ENCODE data around the gene CYP24A1.
"Not testable (repeated sequence)": the region's sequence is repeated elsewhere in the genome, so short reads cannot be mapped to it uniquely, and the experiment has no call there.

CYP24A1 gene

DNA sequence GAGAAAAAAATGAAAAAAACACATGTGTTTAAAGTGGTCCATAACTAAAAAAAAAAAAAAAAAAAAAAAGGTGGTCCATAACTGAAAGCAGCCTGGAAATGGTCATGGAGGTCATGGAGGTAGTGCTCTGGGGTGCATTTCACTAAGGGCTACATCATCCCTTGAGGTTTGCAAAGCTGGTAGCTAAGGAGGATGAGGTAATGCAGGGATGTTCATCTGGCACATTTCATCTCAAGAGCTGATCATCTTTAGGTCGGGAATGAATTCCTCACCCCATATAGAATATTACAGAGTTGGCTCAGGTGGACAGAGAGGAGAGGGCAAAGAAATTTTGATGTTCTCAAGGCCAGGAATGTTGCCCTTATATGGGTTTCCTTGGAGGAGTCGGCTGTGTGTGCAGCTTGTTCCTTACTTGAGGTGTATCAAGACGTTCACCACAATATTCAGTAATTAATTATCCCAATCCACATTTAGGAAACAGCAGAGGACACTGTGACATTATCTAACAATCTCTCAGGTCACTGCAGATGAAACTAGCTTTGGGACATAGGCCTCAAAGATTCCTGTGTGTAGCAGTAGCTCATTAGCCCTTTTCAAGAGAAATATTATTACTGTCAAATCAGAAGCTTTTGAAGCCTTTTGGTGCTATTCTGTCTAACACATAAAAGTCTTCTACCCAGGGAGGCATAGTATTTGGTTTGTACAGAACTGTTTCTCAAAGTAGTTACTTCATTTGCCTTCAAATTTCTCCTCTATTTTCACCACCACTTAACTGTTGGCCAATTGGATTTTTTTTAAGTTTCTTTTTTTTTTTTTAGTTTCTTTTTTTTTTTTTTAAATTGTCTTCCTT, 46.8 kb downstream of the CYP24A1 start:
- Histone ChIP-seq H3K4me1 (no peaks in the 10 kb centered on the region), H3K4me3 (ENCODE audit: low read depth, low read length) (no peak overlapping the region), H3K27me3 (peaks cover 3% of the 10 kb centered on the region; the same call in 1 of the 2 replicates), H3K9me3 (no peaks in the 10 kb centered on the region; the same call in 1 of the 2 replicates), H3K36me3 (no peaks in the 10 kb centered on the region)
- no peak for DNase-seq
- TF ChIP-seq, protein P1, sequence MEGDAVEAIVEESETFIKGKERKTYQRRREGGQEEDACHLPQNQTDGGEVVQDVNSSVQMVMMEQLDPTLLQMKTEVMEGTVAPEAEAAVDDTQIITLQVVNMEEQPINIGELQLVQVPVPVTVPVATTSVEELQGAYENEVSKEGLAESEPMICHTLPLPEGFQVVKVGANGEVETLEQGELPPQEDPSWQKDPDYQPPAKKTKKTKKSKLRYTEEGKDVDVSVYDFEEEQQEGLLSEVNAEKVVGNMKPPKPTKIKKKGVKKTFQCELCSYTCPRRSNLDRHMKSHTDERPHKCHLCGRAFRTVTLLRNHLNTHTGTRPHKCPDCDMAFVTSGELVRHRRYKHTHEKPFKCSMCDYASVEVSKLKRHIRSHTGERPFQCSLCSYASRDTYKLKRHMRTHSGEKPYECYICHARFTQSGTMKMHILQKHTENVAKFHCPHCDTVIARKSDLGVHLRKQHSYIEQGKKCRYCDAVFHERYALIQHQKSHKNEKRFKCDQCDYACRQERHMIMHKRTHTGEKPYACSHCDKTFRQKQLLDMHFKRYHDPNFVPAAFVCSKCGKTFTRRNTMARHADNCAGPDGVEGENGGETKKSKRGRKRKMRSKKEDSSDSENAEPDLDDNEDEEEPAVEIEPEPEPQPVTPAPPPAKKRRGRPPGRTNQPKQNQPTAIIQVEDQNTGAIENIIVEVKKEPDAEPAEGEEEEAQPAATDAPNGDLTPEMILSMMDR (IDR thresholded peaks at IDR 0.05; ENCODE audit: low read depth, low read length): no peak

- H3K36me3 ChIP-seq; H3K4me1 ChIP-seq; H3K4me3 ChIP-seq (ENCODE audit: low read depth, low read length); DNase-seq; H3K9me3 ChIP-seq; H3K27me3 ChIP-seq: not testable (repeated sequence)
Measured at GRCh38 chr20:54126328-54126727, 47.5 kb downstream of the CYP24A1 start.

DNA sequence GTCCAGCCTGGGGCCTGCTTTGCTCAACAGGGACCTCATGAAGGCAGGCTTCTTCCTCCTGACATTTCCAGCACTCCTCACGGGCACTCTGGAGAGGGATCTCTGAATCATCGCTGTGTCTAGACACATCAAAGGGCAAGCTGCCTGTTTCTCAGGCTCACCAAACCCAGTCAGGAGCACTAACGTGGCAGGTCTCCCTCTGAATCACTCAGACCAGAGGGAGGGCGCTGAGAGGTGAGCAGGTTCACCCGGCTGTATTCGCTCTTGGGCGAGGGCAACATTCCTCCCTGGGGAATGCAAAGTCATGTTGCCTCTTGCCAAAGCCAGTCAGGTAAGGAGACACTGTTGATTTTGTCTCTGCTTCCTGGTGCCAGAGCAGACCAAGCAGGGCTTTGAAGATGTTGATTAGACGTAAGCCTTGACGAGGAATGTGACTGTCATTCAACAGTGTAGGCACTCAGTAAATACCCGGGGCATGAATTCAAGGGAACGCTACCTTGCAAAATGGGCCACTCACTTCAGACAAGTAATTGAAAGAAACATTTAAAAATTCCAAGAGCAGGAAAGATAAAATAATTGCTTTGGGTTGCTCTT, 50.1 kb downstream of the CYP24A1 start:
- Histone ChIP-seq H3K9me3 (no peaks in the 10 kb centered on the region; the same call in 1 of the 2 replicates), H3K36me3 (no peaks in the 10 kb centered on the region), H3K4me3 (ENCODE audit: low read depth, low read length) (no peak overlapping the region), H3K27me3 (peaks cover 5% of the 10 kb centered on the region; the same call in 1 of the 2 replicates), H3K4me1 (no peaks in the 10 kb centered on the region)
- TF ChIP-seq, protein P1 (IDR thresholded peaks at IDR 0.05; ENCODE audit: low read depth, low read length): no peak
- DNase-seq: no peak

- TF ChIP-seq, protein P1 (IDR thresholded peaks at IDR 0.05; ENCODE audit: low read depth, low read length): no peak
- no peaks in the 10 kb centered on the region; the same call in 1 of the 2 replicates for H3K9me3 ChIP-seq
- H3K4me3 ChIP-seq (ENCODE audit: low read depth, low read length): no peak overlapping the region
- H3K4me1 ChIP-seq: no peaks in the 10 kb centered on the region
- no peak for DNase-seq
- H3K27me3 ChIP-seq: peaks cover 10% of the 10 kb centered on the region
- H3K36me3 ChIP-seq: no peaks in the 10 kb centered on the region
Measured at GRCh38 chr20:54122681-54123586, 50.9 kb downstream of the CYP24A1 start.

DNA sequence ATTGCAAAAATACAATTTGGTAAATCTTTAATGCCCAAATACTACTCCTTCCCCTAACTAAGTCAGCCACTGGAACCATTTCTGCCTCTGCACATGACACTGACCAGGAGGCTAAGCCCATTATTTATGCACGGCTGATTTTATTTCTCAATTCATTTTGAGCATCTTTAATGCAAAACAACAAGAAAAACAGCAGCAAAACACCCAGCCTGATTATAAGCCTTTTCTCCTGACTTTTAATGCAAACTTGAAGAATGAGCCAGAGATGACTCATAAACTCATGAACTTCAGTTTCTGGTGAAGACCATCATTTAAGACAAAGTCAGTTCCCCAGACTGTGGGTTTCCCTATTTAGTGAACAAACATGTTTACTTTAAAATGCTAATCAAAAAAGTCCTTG, 51.6 kb downstream of the CYP24A1 start:
- DNase-seq: no peak
- Histone ChIP-seq H3K9me3 (no peaks in the 10 kb centered on the region; the same call in 1 of the 2 replicates), H3K4me1 (no peaks in the 10 kb centered on the region), H3K4me3 (ENCODE audit: low read depth, low read length) (no peak overlapping the region), H3K36me3 (no peaks in the 10 kb centered on the region), H3K27me3 (peaks cover 10% of the 10 kb centered on the region)
- TF ChIP-seq, protein P1 (IDR thresholded peaks at IDR 0.05; ENCODE audit: low read depth, low read length): no peak

- Histone ChIP-seq H3K9me3 (no peaks in the 10 kb centered on the region; the same call in 1 of the 2 replicates), H3K27me3 (peaks cover 20% of the 10 kb centered on the region), H3K36me3 (no peaks in the 10 kb centered on the region), H3K4me3 (ENCODE audit: low read depth, low read length) (no peak overlapping the region), H3K4me1 (no peaks in the 10 kb centered on the region)
- TF ChIP-seq, protein P1 (IDR thresholded peaks at IDR 0.05; ENCODE audit: low read depth, low read length): no peak
- no peak for DNase-seq
Measured at GRCh38 chr20:54119744-54120143, 54.0 kb downstream of the CYP24A1 start.

Data from BE2C (cell line).